ENCODE data around the gene WASHC2C. TPM values are rescaled to one million over a fixed set of nuclear protein-coding genes. Genes with fewer than 3 reads are reported as not detected.
A peak's percentile ranks its signal among the peaks of the same experiment; 100 is the strongest.
"Not testable (repeated sequence)": the region's sequence is repeated elsewhere in the genome, so short reads cannot be mapped to it uniquely, and the experiment has no call there.

WASHC2C gene
- total RNA-seq, 1 donor from 2014 or later: 47.7 TPM

GRCh38 chr10:45734867-45735266 lies 7.8 kb downstream of the WASHC2C start:
- TF ChIP-seq CTCF (IDR thresholded peaks at IDR 0.05): peak in 1 of 3 experiments; percentile 25
- H3K36me3 ChIP-seq; H3K4me1 ChIP-seq; H3K9me3 ChIP-seq; H3K27ac ChIP-seq; DNase-seq (ENCODE audit: low spot score in 2 of 2); intact Hi-C loops (cut with DNase I); H3K27me3 ChIP-seq; H3K4me3 ChIP-seq: not testable (repeated sequence)

- H3K9me3 ChIP-seq; H3K4me1 ChIP-seq; H3K27ac ChIP-seq; H3K36me3 ChIP-seq; H3K4me3 ChIP-seq; intact Hi-C loops (cut with DNase I); DNase-seq (ENCODE audit: low spot score in 2 of 2); H3K27me3 ChIP-seq: not testable (repeated sequence)
These were observed 14.5 kb downstream of the WASHC2C start for GRCh38 chr10:45741559-45741958.

GRCh38 chr10:45742014-45742413 lies 14.9 kb downstream of the WASHC2C start:
- H3K27me3 ChIP-seq; H3K4me1 ChIP-seq; H3K4me3 ChIP-seq; DNase-seq (ENCODE audit: low spot score in 2 of 2); H3K27ac ChIP-seq; intact Hi-C loops (cut with DNase I); H3K36me3 ChIP-seq; H3K9me3 ChIP-seq: not testable (repeated sequence)

GRCh38 chr10:45751141-45751540 lies 24.1 kb downstream of the WASHC2C start:
- H3K4me3 ChIP-seq; DNase-seq (ENCODE audit: low spot score in 2 of 2); intact Hi-C loops (cut with DNase I); H3K27ac ChIP-seq; H3K9me3 ChIP-seq; H3K27me3 ChIP-seq; H3K4me1 ChIP-seq: not testable (repeated sequence)
- peaks cover 2 to 10% of the 10 kb centered on the region in 2 donors for H3K36me3 ChIP-seq

GRCh38 chr10:45752210-45752609 lies 25.1 kb downstream of the WASHC2C start:
- intact Hi-C loops (cut with DNase I); H3K4me1 ChIP-seq: not testable (repeated sequence)
- peaks cover 2 to 13% of the 10 kb centered on the region in 2 donors for H3K36me3 ChIP-seq

GRCh38 chr10:45753979-45754495 lies 27.0 kb downstream of the WASHC2C start:
- H3K27ac ChIP-seq; H3K4me1 ChIP-seq; H3K4me3 ChIP-seq; intact Hi-C loops (cut with DNase I); H3K9me3 ChIP-seq; H3K27me3 ChIP-seq; DNase-seq (ENCODE audit: low spot score in 2 of 2): not testable (repeated sequence)
- H3K36me3 ChIP-seq: peaks cover 6 to 19% of the 10 kb centered on the region in 2 donors

More at GRCh38 chr10:45752210-45752609, 25.1 kb downstream of the WASHC2C start:
- not testable (repeated sequence) for H3K27me3 ChIP-seq; DNase-seq (ENCODE audit: low spot score in 2 of 2); H3K9me3 ChIP-seq; H3K4me3 ChIP-seq; H3K27ac ChIP-seq

- H3K9me3 ChIP-seq; H3K4me1 ChIP-seq; H3K27ac ChIP-seq; intact Hi-C loops (cut with DNase I); H3K4me3 ChIP-seq; H3K27me3 ChIP-seq; DNase-seq (ENCODE audit: low spot score in 2 of 2): not testable (repeated sequence)
- H3K36me3 ChIP-seq: peaks cover 6 to 22% of the 10 kb centered on the region in 2 donors
These were observed 28.0 kb downstream of the WASHC2C start for GRCh38 chr10:45755083-45755482.

GRCh38 chr10:45756065-45756464 lies 29.0 kb downstream of the WASHC2C start:
- DNase-seq (ENCODE audit: low spot score in 2 of 2); H3K4me3 ChIP-seq; intact Hi-C loops (cut with DNase I); H3K27me3 ChIP-seq; H3K9me3 ChIP-seq; H3K4me1 ChIP-seq; H3K27ac ChIP-seq: not testable (repeated sequence)
- peaks cover 6 to 22% of the 10 kb centered on the region in 2 donors for H3K36me3 ChIP-seq

GRCh38 chr10:45757661-45758396 lies 30.8 kb downstream of the WASHC2C start:
- H3K27me3 ChIP-seq; DNase-seq (ENCODE audit: low spot score in 2 of 2); H3K27ac ChIP-seq; H3K9me3 ChIP-seq; H3K4me3 ChIP-seq; H3K4me1 ChIP-seq; intact Hi-C loops (cut with DNase I): not testable (repeated sequence)
- H3K36me3 ChIP-seq: peaks cover 7 to 19% of the 10 kb centered on the region in 2 donors

GRCh38 chr10:45761622-45762021 lies 34.6 kb downstream of the WASHC2C start:
- DNase-seq (ENCODE audit: low spot score in 2 of 2): not testable (repeated sequence)

GRCh38 chr10:45763037-45763436 lies 36.0 kb downstream of the WASHC2C start:
- H3K27ac ChIP-seq; H3K27me3 ChIP-seq; DNase-seq (ENCODE audit: low spot score in 2 of 2); H3K9me3 ChIP-seq; H3K4me1 ChIP-seq; intact Hi-C loops (cut with DNase I); H3K36me3 ChIP-seq; H3K4me3 ChIP-seq: not testable (repeated sequence)

More at GRCh38 chr10:45761622-45762021, 34.6 kb downstream of the WASHC2C start:
- H3K36me3 ChIP-seq; H3K27me3 ChIP-seq; intact Hi-C loops (cut with DNase I); H3K9me3 ChIP-seq; H3K4me3 ChIP-seq; H3K27ac ChIP-seq; H3K4me1 ChIP-seq: not testable (repeated sequence)

- H3K4me3 ChIP-seq; H3K27me3 ChIP-seq; H3K36me3 ChIP-seq; H3K27ac ChIP-seq; H3K4me1 ChIP-seq; H3K9me3 ChIP-seq; DNase-seq (ENCODE audit: low spot score in 2 of 2); intact Hi-C loops (cut with DNase I): not testable (repeated sequence)
These were observed 41.3 kb downstream of the WASHC2C start for GRCh38 chr10:45768334-45768733.

- H3K4me1 ChIP-seq; H3K4me3 ChIP-seq; H3K27ac ChIP-seq; H3K9me3 ChIP-seq; DNase-seq (ENCODE audit: low spot score in 2 of 2); H3K36me3 ChIP-seq; intact Hi-C loops (cut with DNase I); H3K27me3 ChIP-seq: not testable (repeated sequence)
These were observed 44.8 kb downstream of the WASHC2C start for GRCh38 chr10:45771757-45772461.
